Endothelial cell of umbilical vein (primary cell): ENCODE data around the gene SPECC1L. TPM values are rescaled to one million over a fixed set of nuclear protein-coding genes. Genes with fewer than 3 reads are reported as not detected.

Experiments
- BruUV-seq: library from RNA; stranded (reverse); fragments of 400-500 nt; replicated peaks from 2 replicates; lab custom pipeline; 2021; lab: Mats Ljungman, UMichigan
- CTCF ChIA-PET: fragments of 300-600, 350-600 bp; sonication (Branson Sonifier 250); formaldehyde crosslinking; loops from one replicate; lab custom pipeline; 2021; ENCODE audit warnings: antibody characterized with exemption, inconsistent platforms; lab: Charles Lee
- POLR2A ChIA-PET: fragments of 300-600, 350-600 bp; sonication (Branson Sonifier 250); formaldehyde crosslinking; loops from one replicate; lab custom pipeline; 2021; ENCODE audit warnings: antibody characterized with exemption, inconsistent platforms; lab: Charles Lee
- DNase-seq: peaks from one replicate; pipeline ENCODE4 v3.0.0-alpha.2; 2011; ENCODE audit warnings: low read depth, low spot score
- FAIRE-seq: peaks from 2 replicates; lab custom pipeline; 2011; peaks lifted over from hg19 to GRCh38; lab: Jason Lieb, UNC
- H2AFZ ChIP-seq: 2 replicates; pipeline ENCODE4 v1.6.0; 2012; ENCODE audit warnings: low read depth, low read length, control low read depth, inconsistent platforms
- H3K27ac ChIP-seq: 2 replicates; pipeline ENCODE4 v1.5.1; 2011; ENCODE audit warnings: low read depth, mild to moderate bottlenecking, control low read depth, low read length, moderate library complexity; ENCODE audit not compliant: insufficient read depth
- H3K27me3 ChIP-seq, 2 experiments: 2 replicates each; pipeline versions ENCODE4 v1.6.0 to v1.6.1; 2011; ENCODE audit warnings: low read length in 2 of 2, mixed read lengths in 1 of 2; ENCODE audit not compliant: control insufficient read depth in 2 of 2, insufficient read depth in 2 of 2
- H3K36me3 ChIP-seq, 2 experiments: 2 replicates in 1 of 2; 3 replicates in 1 of 2; pipeline ENCODE4 v1.5.1; 2011; ENCODE audit warnings: low read length in 2 of 2, mild to moderate bottlenecking in 1 of 2, moderate library complexity in 1 of 2; ENCODE audit not compliant: control insufficient read depth in 2 of 2, insufficient read depth in 2 of 2; ENCODE audit errors: extremely low read depth in 1 of 2
- H3K4me1 ChIP-seq: 3 replicates; pipeline ENCODE4 v1.5.1; 2011; ENCODE audit warnings: mild to moderate bottlenecking, low read length; ENCODE audit not compliant: control insufficient read depth, insufficient read depth; ENCODE audit errors: extremely low read depth
- H3K4me2 ChIP-seq: 2 replicates; pipeline ENCODE4 v1.6.1; 2011; ENCODE audit warnings: low read length, control low read depth, mixed read lengths; ENCODE audit not compliant: insufficient read depth
- H3K4me3 ChIP-seq, 3 experiments: fragments of 200-600 bp in 1 of 3; sonication (generic), shearing (Covaris generic) in 1 of 3; replicated peaks in 1 of 3; 2 replicates each; pipeline ENCODE4 v1.5.1; 2011 to 2016; ENCODE audit warnings: control low read depth in 3 of 3, low read length in 3 of 3, mild to moderate bottlenecking in 2 of 3, inconsistent platforms in 1 of 3, low read depth in 1 of 3, moderate library complexity in 1 of 3; ENCODE audit not compliant: insufficient read depth in 1 of 3
- H3K79me2 ChIP-seq: 2 replicates; pipeline ENCODE4 v1.6.0; 2012; ENCODE audit warnings: low read length, inconsistent platforms; ENCODE audit not compliant: control insufficient read depth, insufficient read depth
- H3K9ac ChIP-seq: replicated peaks from 2 replicates; pipeline ENCODE3; 2011; ENCODE audit warnings: low read length, control low read depth; ENCODE audit not compliant: insufficient read depth; ENCODE audit errors: extremely low read depth
- H3K9me1 ChIP-seq: replicated peaks from 3 replicates; pipeline ENCODE4 v1.6.0; 2011; ENCODE audit warnings: mild to moderate bottlenecking, low read length; ENCODE audit not compliant: control insufficient read depth, insufficient read depth; ENCODE audit errors: extremely low read depth
- H3K9me3 ChIP-seq: replicated peaks from 2 replicates; pipeline ENCODE4 v1.5.1; 2012; ENCODE audit warnings: low read length, inconsistent platforms; ENCODE audit not compliant: control insufficient read depth, insufficient read depth
- H4K20me1 ChIP-seq: replicated peaks from 2 replicates; pipeline ENCODE3; 2011; ENCODE audit warnings: mild to moderate bottlenecking, low read length; ENCODE audit not compliant: control insufficient read depth, insufficient read depth; ENCODE audit errors: extremely low read depth
- CTCF ChIP-seq, 2 donors: IDR thresholded peaks; 1 replicate in 1 of 2; 2 replicates in 1 of 2; pipeline ENCODE4 v1.5.1; 2011; ENCODE audit warnings: low read length in 2 of 2, mild to moderate bottlenecking in 2 of 2, moderate library complexity in 2 of 2, control low read depth in 1 of 2, inconsistent platforms in 1 of 2, low read depth in 1 of 2; ENCODE audit not compliant: insufficient read depth in 1 of 2; ENCODE audit errors: extremely low read depth in 1 of 2
- EZH2 ChIP-seq: IDR thresholded peaks from 2 replicates; pipeline ENCODE4 v1.6.1; 2012; ENCODE audit warnings: borderline replicate concordance, low read depth, mild to moderate bottlenecking, moderate library complexity, low read length, inconsistent platforms; ENCODE audit not compliant: severe bottlenecking
- GATA2 ChIP-seq: IDR thresholded peaks from 2 replicates; pipeline ENCODE4 v1.7.0; 2011; ENCODE audit warnings: low read depth, mild to moderate bottlenecking, moderate library complexity, mixed read lengths, low read length; ENCODE audit not compliant: insufficient read length, insufficient read depth
- MAX ChIP-seq: IDR thresholded peaks from 2 replicates; pipeline ENCODE4 v1.6.1; 2011; ENCODE audit not compliant: insufficient read depth, insufficient read length
- MYC ChIP-seq: IDR thresholded peaks from one replicate; pipeline ENCODE4 v1.6.1; 2011; ENCODE audit warnings: mild to moderate bottlenecking, low read depth, low read length
- dilution Hi-C: fragments of 300-500 bp; cut with MboI; formaldehyde crosslinking; loops from one replicate; pipeline ENCODE4 v1.15.0; 2019; ENCODE audit warnings: low sequenced_read_pairs; ENCODE audit not compliant: extremely low pct_ligation_motif_present
- intact Hi-C: fragments of 100-400 bp; cut with micrococcal nuclease; formaldehyde crosslinking; loops from one replicate; pipeline ENCODE4 v1.10.0; 2022
- polyA plus RNA-seq, 4 experiments: library from polyadenylated mRNA; depleted of rRNA in 3 of 4; stranded (reverse) in 3 of 4; unstranded in 1 of 4; fragments of >200 nt; gene quantifications; 2 replicates each; pipeline versions ENCODE4 v1.2.1 to v1.2.3, GENCODE V29; 2011 to 2012; ENCODE audit warnings: missing spikeins in 1 of 4
- total RNA-seq: library from RNA; stranded (reverse); gene quantifications from 2 replicates; pipeline ENCODE4 v1.2.3, GENCODE V29; 2021

SPECC1L gene
- total and polyA plus RNA-seq, 2 donors (not counting 3 experiments of a cell fraction or from before 2014, with no cell fraction given): 22.8 to 79.3 TPM

- CTCF ChIA-PET: interaction anchor here (1.0 to 2.9 kb wide), 3 partner anchors 11 to 23 kb away, joined by 3 to 12 read pairs (median 4); no protein-coding TSS in a partner anchor
- POLR2A ChIA-PET: no interaction called here
- no peaks in the 10 kb centered on the region for H3K9me1 ChIP-seq
- H3K9me3 ChIP-seq: no peaks in the 10 kb centered on the region
- TF ChIP-seq MYC: no peak
- no peak for TF ChIP-seq GATA2
- no peak for TF ChIP-seq EZH2
- TF ChIP-seq CTCF (IDR thresholded peaks at IDR 0.05; ENCODE audit: extremely low read depth in 1 of 2, insufficient read depth in 1 of 2, low read depth in 1 of 2, low read length in 2 of 2): no peak
- no peak for TF ChIP-seq MAX
- intact Hi-C loops: no loop called here
- H4K20me1 ChIP-seq: no peaks in the 10 kb centered on the region
- FAIRE-seq (no peak), DNase-seq (no peak)
- H2AFZ ChIP-seq: no peak overlapping the region
- no TSS peak for BruUV-seq
- H3K4me2 ChIP-seq: no peak overlapping the region
- no peak overlapping the region for H3K4me3 ChIP-seq
- no peaks in the 10 kb centered on the region for H3K36me3 ChIP-seq
- no peaks in the 10 kb centered on the region for H3K27me3 ChIP-seq
- H3K79me2 ChIP-seq: peaks cover 3% of the 10 kb centered on the region
- peaks cover 19% of the 10 kb centered on the region for H3K4me1 ChIP-seq
- H3K27ac ChIP-seq: peak overlapping the region; percentile 24
- H3K9ac ChIP-seq: no peak overlapping the region
- dilution Hi-C loops: no loop called here
Observed at GRCh38 chr22:24380220-24380904, 109.7 kb downstream of the SPECC1L start.
